Measurements from ENCODE around the gene NAT8L. TPM values are rescaled to one million over a fixed set of nuclear protein-coding genes. Genes with fewer than 3 reads are reported as not detected.

NAT8L gene
- total and polyA plus RNA-seq, 7 donors = 0.72 to 7.2 (median 3.4) TPM

DNA sequence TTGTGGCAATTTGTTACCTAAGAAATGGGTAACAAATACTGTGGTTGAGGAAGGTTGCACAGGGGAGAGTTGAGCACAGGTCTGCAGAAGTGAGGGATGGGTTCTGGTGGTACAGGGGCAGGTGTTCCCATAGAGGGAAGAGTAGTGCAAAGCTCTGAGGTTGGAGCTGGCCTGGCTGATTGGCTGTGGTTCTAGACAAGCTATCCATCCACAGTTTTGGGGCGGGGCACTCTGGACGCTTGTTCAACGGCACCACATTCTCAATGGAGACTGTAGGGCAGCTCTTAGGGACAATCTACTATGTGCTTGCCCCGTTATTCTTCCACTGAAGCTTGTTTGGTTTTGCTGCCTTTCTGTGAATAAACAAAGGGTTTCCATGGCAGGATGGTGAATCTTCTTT lies 35.4 kb downstream of the NAT8L start:
- DNase-seq = no peak
- TF ChIP-seq, protein P1, sequence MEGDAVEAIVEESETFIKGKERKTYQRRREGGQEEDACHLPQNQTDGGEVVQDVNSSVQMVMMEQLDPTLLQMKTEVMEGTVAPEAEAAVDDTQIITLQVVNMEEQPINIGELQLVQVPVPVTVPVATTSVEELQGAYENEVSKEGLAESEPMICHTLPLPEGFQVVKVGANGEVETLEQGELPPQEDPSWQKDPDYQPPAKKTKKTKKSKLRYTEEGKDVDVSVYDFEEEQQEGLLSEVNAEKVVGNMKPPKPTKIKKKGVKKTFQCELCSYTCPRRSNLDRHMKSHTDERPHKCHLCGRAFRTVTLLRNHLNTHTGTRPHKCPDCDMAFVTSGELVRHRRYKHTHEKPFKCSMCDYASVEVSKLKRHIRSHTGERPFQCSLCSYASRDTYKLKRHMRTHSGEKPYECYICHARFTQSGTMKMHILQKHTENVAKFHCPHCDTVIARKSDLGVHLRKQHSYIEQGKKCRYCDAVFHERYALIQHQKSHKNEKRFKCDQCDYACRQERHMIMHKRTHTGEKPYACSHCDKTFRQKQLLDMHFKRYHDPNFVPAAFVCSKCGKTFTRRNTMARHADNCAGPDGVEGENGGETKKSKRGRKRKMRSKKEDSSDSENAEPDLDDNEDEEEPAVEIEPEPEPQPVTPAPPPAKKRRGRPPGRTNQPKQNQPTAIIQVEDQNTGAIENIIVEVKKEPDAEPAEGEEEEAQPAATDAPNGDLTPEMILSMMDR (IDR thresholded peaks at IDR 0.05) = no peak

DNA sequence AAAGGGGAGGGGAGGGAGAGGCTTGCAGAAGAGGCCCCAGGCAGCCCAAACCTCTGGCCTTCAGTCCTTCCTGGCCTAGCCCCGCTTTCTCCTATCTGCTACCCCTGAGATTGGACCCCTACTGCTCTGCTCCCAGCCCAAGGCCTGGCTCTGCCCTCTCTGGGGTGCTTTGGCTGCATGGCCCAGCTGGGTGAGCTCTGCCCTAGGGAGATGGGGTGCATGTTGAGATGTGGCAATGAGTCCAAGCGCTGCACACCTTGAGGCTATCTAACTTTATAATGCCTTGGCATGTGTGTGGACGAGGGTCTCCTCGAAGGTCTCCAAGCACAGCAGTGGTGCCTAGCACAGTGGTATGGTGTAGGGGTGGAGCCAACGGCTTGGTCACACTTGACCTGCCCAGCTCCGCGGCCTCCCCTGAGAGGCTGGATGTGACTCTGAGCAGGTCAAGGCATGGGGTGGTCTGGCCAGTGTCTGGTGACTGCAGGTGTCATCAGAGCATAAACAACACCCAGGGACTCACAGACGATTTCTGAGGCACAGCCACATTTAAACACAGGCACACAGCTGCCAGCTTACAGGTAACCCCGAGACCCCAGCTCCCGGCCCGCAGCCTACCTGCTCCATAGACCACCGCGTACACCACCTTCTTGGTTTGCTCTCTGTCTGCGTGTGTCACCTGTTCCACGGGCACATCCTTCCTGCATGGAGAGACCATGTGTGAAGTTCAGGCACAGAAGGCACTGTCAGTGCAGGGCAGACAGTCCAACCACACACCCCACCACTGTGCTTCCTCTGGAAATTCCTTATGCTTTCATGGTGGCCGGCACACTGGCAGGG lies 36.3 kb downstream of the NAT8L start:
- 93 to 95% (median 93%) methylated on average over 16 of the region's 16 CpGs for WGBS, 3 donors
- TF ChIP-seq, protein P1 (IDR thresholded peaks at IDR 0.05) = no peak
- intact Hi-C loops (cut with DNase I) = no loop called here

More for the DNA sequence above, 35.4 kb downstream of the NAT8L start:
- H3K36me3 ChIP-seq (ENCODE audit: insufficient read depth in 1 of 2, low read depth in 1 of 2) = no peaks in the 10 kb centered on the region
- no peaks in the 10 kb centered on the region for H3K27me3 ChIP-seq (ENCODE audit: insufficient read depth in 3 of 3, low read length in 2 of 3)
- H3K27ac ChIP-seq = no peak overlapping the region
- H3K4me3 ChIP-seq = no peak overlapping the region
- intact Hi-C loops (cut with DNase I) = no loop called here
- ATAC-seq = no peak
- H3K9me3 ChIP-seq = no peaks in the 10 kb centered on the region
- no peaks in the 10 kb centered on the region for H3K4me1 ChIP-seq
- 90 to 95% (median 91%) methylated on average over 4 of the region's 4 CpGs for WGBS, 3 donors

GRCh38 chr4:2096073-2096609 lies 37.0 kb downstream of the NAT8L start:
- Histone ChIP-seq H3K4me1 (no peaks in the 10 kb centered on the region), H3K4me3 (no peak overlapping the region), H3K27ac (no peak overlapping the region), H3K36me3 (ENCODE audit: insufficient read depth in 1 of 2, low read depth in 1 of 2) (no peaks in the 10 kb centered on the region), H3K9me3 (no peaks in the 10 kb centered on the region), H3K27me3 (ENCODE audit: insufficient read depth in 3 of 3, low read length in 2 of 3) (no peaks in the 10 kb centered on the region)
- intact Hi-C loops (cut with DNase I) = no loop called here
- TF ChIP-seq, protein P1 (IDR thresholded peaks at IDR 0.05) = no peak
- ATAC-seq = no peak
- DNase-seq = no peak
- 84 to 89% (median 87%) methylated on average over 7 of the region's 7 CpGs for WGBS, 3 donors

More for the DNA sequence above, 36.3 kb downstream of the NAT8L start:
- no peak overlapping the region for H3K4me3 ChIP-seq
- ATAC-seq (no peak), DNase-seq (no peak)
- no peaks in the 10 kb centered on the region for H3K27me3 ChIP-seq (ENCODE audit: insufficient read depth in 3 of 3, low read length in 2 of 3)
- no peaks in the 10 kb centered on the region for H3K4me1 ChIP-seq
- H3K9me3 ChIP-seq = no peaks in the 10 kb centered on the region
- no peaks in the 10 kb centered on the region for H3K36me3 ChIP-seq (ENCODE audit: insufficient read depth in 1 of 2, low read depth in 1 of 2)
- H3K27ac ChIP-seq = no peak overlapping the region

GRCh38 chr4:2101346-2102044 lies 42.4 kb downstream of the NAT8L start:
- ATAC-seq (no peak), DNase-seq (no peak)
- Histone ChIP-seq H3K4me3 (no peak overlapping the region), H3K4me1 (no peaks in the 10 kb centered on the region), H3K27ac (no peak overlapping the region), H3K36me3 (ENCODE audit: insufficient read depth in 1 of 2, low read depth in 1 of 2) (no peaks in the 10 kb centered on the region), H3K9me3 (peaks cover 14% of the 10 kb centered on the region), H3K27me3 (ENCODE audit: insufficient read depth in 3 of 3, low read length in 2 of 3) (no peaks in the 10 kb centered on the region)
- intact Hi-C loops (cut with DNase I) = no loop called here
- TF ChIP-seq, protein P1 (IDR thresholded peaks at IDR 0.05) = no peak
- WGBS, 3 donors = 75 to 77% (median 75%) methylated on average over 7 of the region's 7 CpGs
